ENCODE results near the gene LPAR3.
A peak's percentile ranks its signal among the peaks of the same experiment; 100 is the strongest.

The LPAR3 gene

GRCh38 chr1:84775535-84775920 lies 117.5 kb downstream of the LPAR3 start:
- POLR2A ChIA-PET, result interaction anchor here (0.7 kb wide), 1 partner anchor 230 kb away, joined by 4 read pairs; no protein-coding TSS in a partner anchor
- TF ChIP-seq ZNF138 (tag by site-specific recombination; IDR thresholded peaks at IDR 0.05; ENCODE audit: borderline replicate concordance) (no peak), ZEB2 (tag by site-specific recombination; IDR thresholded peaks at IDR 0.05) (no peak), ZNF10 (tag by site-specific recombination; IDR thresholded peaks at IDR 0.05) (no peak), ZNF423 (tag by site-specific recombination; IDR thresholded peaks at IDR 0.05) (no peak), RBAK (tag by site-specific recombination; IDR thresholded peaks at IDR 0.05) (no peak), ZNF701 (tag by site-specific recombination; IDR thresholded peaks at IDR 0.05) (no peak), ZNF791 (tag by site-specific recombination; IDR thresholded peaks at IDR 0.05) (no peak), ZNF362 (tag by site-specific recombination; IDR thresholded peaks at IDR 0.05) (no peak), ZNF596 (tag by site-specific recombination; IDR thresholded peaks at IDR 0.05) (no peak)
- no peak overlapping the region for H3K4me3 ChIP-seq (ENCODE audit: low read depth, low read length)
- no peaks in the 10 kb centered on the region for H3K36me3 ChIP-seq (ENCODE audit: control insufficient read depth in 2 of 2, insufficient read depth in 1 of 2, low read length in 2 of 2)
- CTCF ChIA-PET, result interaction anchor here (0.6 to 1.5 kb wide), 4 partner anchors 22 to 816 kb away, joined by 3 to 4 read pairs (median 4); no protein-coding TSS in a partner anchor
- H3K4me1 ChIP-seq (ENCODE audit: control insufficient read depth, insufficient read depth, low read length), result no peaks in the 10 kb centered on the region
- no peaks in the 10 kb centered on the region for H3K9me3 ChIP-seq (ENCODE audit: control insufficient read depth, insufficient read depth, low read depth, low read length)
- no peak overlapping the region for H3K27ac ChIP-seq (ENCODE audit: extremely low read depth, low read depth, low read length)

- no peaks in the 10 kb centered on the region for H3K4me1 ChIP-seq (ENCODE audit: control insufficient read depth, insufficient read depth, low read length)
- H3K36me3 ChIP-seq (ENCODE audit: control insufficient read depth in 2 of 2, insufficient read depth in 1 of 2, low read length in 2 of 2), result no peaks in the 10 kb centered on the region
- no peaks in the 10 kb centered on the region for H3K9me3 ChIP-seq (ENCODE audit: control insufficient read depth, insufficient read depth, low read depth, low read length)
- H3K4me3 ChIP-seq (ENCODE audit: low read depth, low read length), result no peak overlapping the region
- TF ChIP-seq ZNF341 (tag by site-specific recombination; IDR thresholded peaks at IDR 0.05; ENCODE audit: low read depth), result peak; percentile 70
- TF ChIP-seq ZIC2 (tag by site-specific recombination; IDR thresholded peaks at IDR 0.05), result peak; percentile 72
- no peak for TF ChIP-seq ZNF544 (tag by site-specific recombination; IDR thresholded peaks at IDR 0.05)
- H3K27ac ChIP-seq (ENCODE audit: extremely low read depth, low read depth, low read length), result no peak overlapping the region
- CTCF ChIA-PET, result interaction anchor here (0.6 to 4.5 kb wide), 6 partner anchors 14 to 816 kb away, joined by 3 to 57 read pairs (median 4); no protein-coding TSS in a partner anchor
- POLR2A ChIA-PET, result interaction anchor here (0.7 kb wide), 1 partner anchor 229 kb away, joined by 4 read pairs; no protein-coding TSS in a partner anchor
Measured at GRCh38 chr1:84774669-84775534, 118.1 kb downstream of the LPAR3 start.

GRCh38 chr1:84773933-84774497 lies 119.0 kb downstream of the LPAR3 start:
- Histone ChIP-seq H3K9me3 (ENCODE audit: control insufficient read depth, insufficient read depth, low read depth, low read length) (no peaks in the 10 kb centered on the region), H3K27ac (ENCODE audit: extremely low read depth, low read depth, low read length) (no peak overlapping the region), H3K4me1 (ENCODE audit: control insufficient read depth, insufficient read depth, low read length) (no peaks in the 10 kb centered on the region), H3K4me3 (ENCODE audit: low read depth, low read length) (no peak overlapping the region), H3K36me3 (ENCODE audit: control insufficient read depth in 2 of 2, insufficient read depth in 1 of 2, low read length in 2 of 2) (no peaks in the 10 kb centered on the region)
- TF ChIP-seq ZBTB17 (tag by site-specific recombination; IDR thresholded peaks at IDR 0.05), result peak; percentile 67
- no peak for TF ChIP-seq ZNF558 (tag by site-specific recombination; IDR thresholded peaks at IDR 0.05)
- TF ChIP-seq ZNF23 (tag by site-specific recombination; IDR thresholded peaks at IDR 0.05; ENCODE audit: borderline replicate concordance), result peak; percentile 68; the same call in 1 of the 2 replicates
- no peak for TF ChIP-seq ZNF26 (tag by site-specific recombination; IDR thresholded peaks at IDR 0.05)
- ChIA-PET CTCF (interaction anchor here (0.6 to 4.5 kb wide), 5 partner anchors 13 to 894 kb away, joined by 3 to 57 read pairs (median 3); no protein-coding TSS in a partner anchor), POLR2A (no interaction called here)
